ENCODE results near the gene CD207.

DNA sequence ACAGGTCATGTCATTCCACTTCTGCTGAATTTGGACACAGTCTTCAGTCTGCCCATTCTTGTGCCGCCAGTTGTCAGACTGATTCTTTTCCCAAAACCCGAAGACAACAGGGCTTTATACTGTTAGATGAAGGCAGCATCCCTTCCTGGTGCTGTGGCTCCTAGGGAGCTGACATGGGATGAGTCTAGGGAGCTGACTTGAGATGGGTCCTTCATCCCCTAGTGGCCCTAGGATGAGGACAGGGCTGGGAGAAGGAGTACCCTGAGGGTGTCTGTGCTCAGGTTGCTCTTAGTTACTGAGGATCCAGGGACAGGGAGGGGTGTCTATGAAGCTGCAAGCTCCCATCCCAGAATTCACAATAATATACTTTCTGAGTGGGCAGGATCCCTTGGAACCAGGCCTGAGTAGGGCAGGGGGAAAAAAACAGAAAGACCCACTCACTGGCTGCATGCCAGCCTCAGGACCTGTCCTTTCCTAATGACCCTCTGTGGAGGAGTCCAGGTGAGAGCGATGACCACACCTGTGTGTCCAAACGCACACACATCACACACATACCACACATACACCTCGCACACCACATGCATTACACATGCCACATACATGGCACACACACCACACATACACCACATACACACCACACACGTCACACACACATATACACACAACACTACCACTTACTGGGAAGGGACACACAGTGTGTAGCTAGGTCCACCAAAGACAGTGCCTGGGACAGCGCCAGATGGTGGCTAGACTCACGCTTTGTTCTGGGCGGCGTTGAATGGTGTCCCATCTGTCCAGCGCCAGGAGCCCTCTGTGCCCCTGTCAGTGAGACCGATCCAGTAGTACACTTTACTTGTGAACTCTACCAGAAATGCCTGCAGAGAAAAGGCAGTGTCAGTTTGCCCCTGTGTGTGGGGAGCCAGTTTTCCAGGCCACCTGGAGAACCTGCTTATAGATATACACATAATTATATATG lies 26.3 kb downstream of the CD207 start:
- TF ChIP-seq CTCF (IDR thresholded peaks at IDR 0.05; ENCODE audit: low read depth, low read length, missing input control) (no peak), SP1 (IDR thresholded peaks at IDR 0.05) (no peak), EGR1 (IDR thresholded peaks at IDR 0.05; ENCODE audit: low read depth in 2 of 2) (no peak), TAF1 (conservative IDR thresholded peaks at IDR 0.05) (no peak), GABPA (IDR thresholded peaks at IDR 0.05 in 1 of 2, conservative IDR thresholded peaks at IDR 0.05 in 1 of 2) (no peak), RAD21 (IDR thresholded peaks at IDR 0.05) (no peak), HNF4A (conservative IDR thresholded peaks at IDR 0.05) (no peak), YY1 (IDR thresholded peaks at IDR 0.05) (no peak), ZBTB33 (IDR thresholded peaks at IDR 0.05) (no peak), JUND (IDR thresholded peaks at IDR 0.05) (no peak)
- TF ChIP-seq, protein P1, sequence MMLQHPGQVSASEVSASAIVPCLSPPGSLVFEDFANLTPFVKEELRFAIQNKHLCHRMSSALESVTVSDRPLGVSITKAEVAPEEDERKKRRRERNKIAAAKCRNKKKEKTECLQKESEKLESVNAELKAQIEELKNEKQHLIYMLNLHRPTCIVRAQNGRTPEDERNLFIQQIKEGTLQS (IDR thresholded peaks at IDR 0.05): no peak

All from liver (tissue), 3 donors.